ENCODE data around the gene FAM25G.
"Not testable (repeated sequence)": the region's sequence is repeated elsewhere in the genome, so short reads cannot be mapped to it uniquely, and the experiment has no call there.

Gene FAM25G

GRCh38 chr10:47491600-47491999 is at the start of gene FAM25G:
FAM25G (minus strand) TSS chr10:47491700; CDS start chr10:47491674, 26 bp downstream.
- not testable (repeated sequence) for DNase-seq (ENCODE audit: low spot score)

GRCh38 chr10:47536430-47536829 is 44.9 kb upstream of the FAM25G start:
- DNase-seq (ENCODE audit: low spot score) = not testable (repeated sequence)

GRCh38 chr10:47523475-47523874 is 32.0 kb upstream of the FAM25G start, which contains the start of gene AGAP9:
AGAP9 (minus strand) TSS chr10:47523638; CDS start chr10:47523526, 112 bp downstream.
- DNase-seq (ENCODE audit: low spot score) = not testable (repeated sequence)

GRCh38 chr10:47502313-47502712 is 10.8 kb upstream of the FAM25G start:
- not testable (repeated sequence) for DNase-seq (ENCODE audit: low spot score)

GRCh38 chr10:47494226-47494625 is 2.7 kb upstream of the FAM25G start:
- DNase-seq (ENCODE audit: low spot score) = not testable (repeated sequence)

- DNase-seq (ENCODE audit: low spot score) = not testable (repeated sequence)
Observed at GRCh38 chr10:47489630-47490029, 1.9 kb downstream of the FAM25G start.

GRCh38 chr10:47485943-47486342 is 5.6 kb downstream of the FAM25G start:
- DNase-seq (ENCODE audit: low spot score) = not testable (repeated sequence)

GRCh38 chr10:47484786-47485185 is 6.7 kb downstream of the FAM25G start:
- DNase-seq (ENCODE audit: low spot score) = not testable (repeated sequence)

- not testable (repeated sequence) for DNase-seq (ENCODE audit: low spot score)
Observed at GRCh38 chr10:47483923-47484322, 7.6 kb downstream of the FAM25G start, which contains the start of gene ANXA8. ANXA8 (minus strand) TSS chr10:47484115; CDS start chr10:47483933, 182 bp downstream.

- DNase-seq (ENCODE audit: low spot score) = not testable (repeated sequence)
Observed at GRCh38 chr10:47482367-47482766, 9.1 kb downstream of the FAM25G start.

GRCh38 chr10:47481768-47482181 is 9.7 kb downstream of the FAM25G start:
- not testable (repeated sequence) for DNase-seq (ENCODE audit: low spot score)

GRCh38 chr10:47481182-47481766 is 10.2 kb downstream of the FAM25G start:
- not testable (repeated sequence) for DNase-seq (ENCODE audit: low spot score)

GRCh38 chr10:47480133-47480532 is 11.4 kb downstream of the FAM25G start:
- not testable (repeated sequence) for DNase-seq (ENCODE audit: low spot score)

GRCh38 chr10:47478114-47478513 is 13.4 kb downstream of the FAM25G start:
- not testable (repeated sequence) for DNase-seq (ENCODE audit: low spot score)

GRCh38 chr10:47477078-47477477 is 14.4 kb downstream of the FAM25G start:
- DNase-seq (ENCODE audit: low spot score) = not testable (repeated sequence)

- DNase-seq (ENCODE audit: low spot score) = not testable (repeated sequence)
Observed at GRCh38 chr10:47475101-47475500, 16.4 kb downstream of the FAM25G start.

- DNase-seq (ENCODE audit: low spot score) = not testable (repeated sequence)
Observed at GRCh38 chr10:47473516-47473915, 18.0 kb downstream of the FAM25G start.

GRCh38 chr10:47472647-47473046 is 18.9 kb downstream of the FAM25G start:
- not testable (repeated sequence) for DNase-seq (ENCODE audit: low spot score)

GRCh38 chr10:47472072-47472471 is 19.4 kb downstream of the FAM25G start:
- DNase-seq (ENCODE audit: low spot score) = not testable (repeated sequence)

GRCh38 chr10:47468731-47469528 is 22.6 kb downstream of the FAM25G start:
- DNase-seq (ENCODE audit: low spot score) = not testable (repeated sequence)

- DNase-seq (ENCODE audit: low spot score) = not testable (repeated sequence)
Observed at GRCh38 chr10:47467957-47468356, 23.5 kb downstream of the FAM25G start.

- not testable (repeated sequence) for DNase-seq (ENCODE audit: low spot score)
Observed at GRCh38 chr10:47467458-47467857, 24.0 kb downstream of the FAM25G start.
